HL-60 (cell line): ENCODE results near the gene SPEN.

Experiments used
- DNase-seq, 2 experiments: peaks; one replicate each; pipeline ENCODE4 v3.0.0-alpha.2; 2010 to 2020; ENCODE audit warnings: low read depth in 1 of 2, low spot score in 1 of 2
- H3K27ac ChIP-seq: fragments of 250-450 bp; sonication (Bioruptor Pico); replicated peaks from 2 replicates; pipeline ENCODE4 v1.5.1; 2020; ENCODE audit warnings: mild to moderate bottlenecking, moderate library complexity
- H3K27me3 ChIP-seq: fragments of 250-450 bp; sonication (Bioruptor Pico); 2 replicates; pipeline ENCODE4 v1.5.1; 2021; ENCODE audit warnings: mild to moderate bottlenecking, moderate library complexity; ENCODE audit not compliant: insufficient read depth, poor library complexity, severe bottlenecking
- H3K4me3 ChIP-seq: replicated peaks from 2 replicates; pipeline ENCODE4 v1.5.1; 2011; ENCODE audit warnings: mild to moderate bottlenecking, control low read depth, low read length; ENCODE audit not compliant: insufficient read depth
- CTCF ChIP-seq: IDR thresholded peaks from one replicate; pipeline ENCODE4 v1.5.1; 2011; ENCODE audit warnings: low read length, control low read depth, inconsistent platforms; ENCODE audit not compliant: insufficient read depth
- GABPA ChIP-seq: IDR thresholded peaks from 2 replicates; pipeline ENCODE4 v1.6.1; 2012; ENCODE audit warnings: low read depth
- POLR2AphosphoS5 ChIP-seq: IDR thresholded peaks from 2 replicates; pipeline ENCODE4 v1.6.1; 2012; ENCODE audit warnings: low read depth
- REST ChIP-seq: IDR thresholded peaks from 2 replicates; pipeline ENCODE4 v1.6.1; 2012; ENCODE audit warnings: low read depth; ENCODE audit not compliant: insufficient replicate concordance
- SPI1 ChIP-seq: IDR thresholded peaks from 2 replicates; pipeline ENCODE4 v1.6.1; 2012; ENCODE audit warnings: low read depth, mild to moderate bottlenecking, borderline replicate concordance

SPEN gene

GRCh38 chr1:15959424-15959823, 111.9 kb downstream of the SPEN start:
- Histone ChIP-seq H3K27ac (no peak overlapping the region), H3K4me3 (no peak overlapping the region), H3K27me3 (no peaks in the 10 kb centered on the region)
- no peak for DNase-seq
- TF ChIP-seq REST: no peak
- no peak for TF ChIP-seq SPI1
- TF ChIP-seq CTCF: no peak

GRCh38 chr1:15959827-15960446, 112.4 kb downstream of the SPEN start:
- DNase-seq: no peak
- TF ChIP-seq REST (no peak), SPI1 (no peak), POLR2AphosphoS5 (no peak), GABPA (no peak), CTCF (no peak)
- Histone ChIP-seq H3K27me3 (no peaks in the 10 kb centered on the region), H3K4me3 (no peak overlapping the region), H3K27ac (no peak overlapping the region)

- no peak overlapping the region for H3K27ac ChIP-seq
- no peak overlapping the region for H3K4me3 ChIP-seq
- no peak for TF ChIP-seq REST
- no peak for TF ChIP-seq CTCF
- TF ChIP-seq GABPA: no peak
- no peak for DNase-seq
- no peaks in the 10 kb centered on the region for H3K27me3 ChIP-seq
Observed at GRCh38 chr1:15960808-15961207, 113.3 kb downstream of the SPEN start.
